Ovary (tissue), 3 donors: ENCODE measurements around the gene COL4A1.

Experiments used
- POLR2A ChIP-seq: fragments of 450-650 bp; IDR thresholded peaks from one replicate; pipeline ENCODE4 v1.6.1; 2017; ENCODE audit warnings: antibody characterized with exemption, mild to moderate bottlenecking, moderate library complexity
- TF ChIP-seq, protein P1 (sequence below), 3 donors: fragments of 450-650 bp in 2 of 3; fragments of 200-600 bp in 1 of 3; IDR thresholded peaks; one replicate each; pipeline versions ENCODE4 v1.5.1 to v1.8.0; 2016 to 2022; ENCODE audit warnings: antibody characterized with exemption in 3 of 3, mild to moderate bottlenecking in 1 of 3
- donor health status: DM: no; HTN: no; CAD: no.

DNA sequence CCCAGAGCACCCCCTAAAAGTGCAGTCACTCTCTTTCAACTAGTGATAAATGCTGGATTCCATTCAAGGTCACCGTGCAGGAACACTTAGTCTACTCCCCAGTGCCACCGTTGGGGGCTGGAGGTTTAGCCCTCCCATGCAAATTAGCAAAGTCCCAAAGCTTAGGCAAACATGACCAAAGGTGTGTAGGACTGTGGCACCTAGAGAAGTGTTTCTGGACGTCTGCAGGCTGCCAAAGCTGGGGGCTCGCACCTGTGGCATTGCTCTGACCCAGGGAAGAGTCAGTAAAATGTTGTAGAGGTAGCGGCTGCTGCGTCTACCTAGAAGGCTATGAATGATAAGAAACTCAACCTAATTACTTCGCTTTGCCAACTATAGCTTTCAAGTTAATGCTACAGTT, 13.9 kb downstream of the COL4A1 start:
- no peak for TF ChIP-seq POLR2A
- TF ChIP-seq, protein P1, sequence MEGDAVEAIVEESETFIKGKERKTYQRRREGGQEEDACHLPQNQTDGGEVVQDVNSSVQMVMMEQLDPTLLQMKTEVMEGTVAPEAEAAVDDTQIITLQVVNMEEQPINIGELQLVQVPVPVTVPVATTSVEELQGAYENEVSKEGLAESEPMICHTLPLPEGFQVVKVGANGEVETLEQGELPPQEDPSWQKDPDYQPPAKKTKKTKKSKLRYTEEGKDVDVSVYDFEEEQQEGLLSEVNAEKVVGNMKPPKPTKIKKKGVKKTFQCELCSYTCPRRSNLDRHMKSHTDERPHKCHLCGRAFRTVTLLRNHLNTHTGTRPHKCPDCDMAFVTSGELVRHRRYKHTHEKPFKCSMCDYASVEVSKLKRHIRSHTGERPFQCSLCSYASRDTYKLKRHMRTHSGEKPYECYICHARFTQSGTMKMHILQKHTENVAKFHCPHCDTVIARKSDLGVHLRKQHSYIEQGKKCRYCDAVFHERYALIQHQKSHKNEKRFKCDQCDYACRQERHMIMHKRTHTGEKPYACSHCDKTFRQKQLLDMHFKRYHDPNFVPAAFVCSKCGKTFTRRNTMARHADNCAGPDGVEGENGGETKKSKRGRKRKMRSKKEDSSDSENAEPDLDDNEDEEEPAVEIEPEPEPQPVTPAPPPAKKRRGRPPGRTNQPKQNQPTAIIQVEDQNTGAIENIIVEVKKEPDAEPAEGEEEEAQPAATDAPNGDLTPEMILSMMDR (IDR thresholded peaks at IDR 0.05) = no peak
